GM23338 (cell line): ENCODE results near the gene PANK3. TPM values are rescaled to one million over a fixed set of nuclear protein-coding genes. Genes with fewer than 3 reads are reported as not detected.

Experiments used
- ATAC-seq: fragments of 200-7000 bp; cut with Tn5 transposase; 3 replicates; pipeline ENCODE4 v1.9.1; 2020
- DNase-seq: peaks from one replicate; pipeline ENCODE4 v3.0.0-alpha.2; 2015; ENCODE audit warnings: low spot score
- H2AFZ ChIP-seq: fragments of 200-600 bp; sonication (generic); 2 replicates; pipeline ENCODE4 v1.8.0; 2016; ENCODE audit warnings: antibody characterized with exemption, mild to moderate bottlenecking, moderate library complexity
- H3F3A ChIP-seq: fragments of 200-600 bp; sonication (generic); replicated peaks from 2 replicates; pipeline ENCODE4 v1.8.0; 2017; ENCODE audit warnings: antibody characterized with exemption, mixed run types, low read depth
- H3K27ac ChIP-seq: fragments of 200-600 bp; sonication (generic); 2 replicates; pipeline ENCODE4 v1.6.1; 2016; ENCODE audit warnings: low read depth
- H3K27me3 ChIP-seq: fragments of 200-600 bp; sonication (generic); 2 replicates; pipeline ENCODE4 v1.8.0; 2016; ENCODE audit warnings: mild to moderate bottlenecking, mixed run types, moderate library complexity; ENCODE audit not compliant: insufficient read depth
- H3K36me3 ChIP-seq: fragments of 200-600 bp; sonication (generic); 2 replicates; pipeline ENCODE4 v1.8.0; 2016; ENCODE audit warnings: mild to moderate bottlenecking; ENCODE audit not compliant: insufficient read depth
- H3K4me1 ChIP-seq: fragments of 200-600 bp; sonication (generic); 2 replicates; pipeline ENCODE4 v1.8.0; 2016; ENCODE audit warnings: mild to moderate bottlenecking, moderate library complexity; ENCODE audit not compliant: insufficient read depth
- H3K4me2 ChIP-seq: fragments of 200-600 bp; sonication (generic); 2 replicates; pipeline ENCODE4 v1.7.1; 2017; ENCODE audit warnings: mixed run types
- H3K4me3 ChIP-seq: fragments of 200-600 bp; sonication (generic); 2 replicates; pipeline ENCODE4 v1.6.1; 2016; ENCODE audit warnings: mixed run types
- H3K79me2 ChIP-seq: fragments of 200-600 bp; sonication (generic); replicated peaks from 2 replicates; pipeline ENCODE4 v1.8.0; 2017; ENCODE audit warnings: mild to moderate bottlenecking; ENCODE audit not compliant: insufficient read depth
- H3K9me2 ChIP-seq: fragments of 200-600 bp; sonication (generic); 2 replicates; pipeline ENCODE4 v1.8.0; 2017; ENCODE audit not compliant: insufficient read depth
- H4K20me1 ChIP-seq: fragments of 200-600 bp; sonication (generic); replicated peaks from 2 replicates; pipeline ENCODE4 v1.8.0; 2017; ENCODE audit warnings: mild to moderate bottlenecking; ENCODE audit not compliant: insufficient read depth
- H3K27ac Mint-ChIP-seq: 2 replicates; pipeline ENCODE4 v1.8.0; 2020; ENCODE audit warnings: inconsistent platforms, mild to moderate bottlenecking, moderate library complexity, mixed read lengths
- H3K27me3 Mint-ChIP-seq: 3 replicates; pipeline ENCODE4 v1.8.0; 2022; ENCODE audit warnings: low read depth, mild to moderate bottlenecking, moderate library complexity, mixed read lengths, inconsistent platforms; ENCODE audit not compliant: insufficient read depth, poor library complexity
- H3K36me3 Mint-ChIP-seq: 3 replicates; pipeline ENCODE4 v1.8.0; 2021; ENCODE audit warnings: low read depth, mild to moderate bottlenecking, inconsistent platforms, moderate library complexity, mixed read lengths
- H3K4me1 Mint-ChIP-seq: 3 replicates; pipeline ENCODE4 v1.8.0; 2020; ENCODE audit warnings: mild to moderate bottlenecking, inconsistent platforms, mixed read lengths
- H3K4me3 Mint-ChIP-seq: 3 replicates; pipeline ENCODE4 v1.8.0; 2021; ENCODE audit warnings: moderate library complexity, mild to moderate bottlenecking, inconsistent platforms, mixed read lengths
- H3K9me3 Mint-ChIP-seq: 3 replicates; pipeline ENCODE4 v1.8.0; 2020; ENCODE audit warnings: moderate library complexity, mild to moderate bottlenecking, inconsistent platforms, mixed read lengths
- EZH2 ChIP-seq: fragments of 200-600 bp; sonication (generic); IDR thresholded peaks from one replicate; pipeline ENCODE4 v1.8.0; 2017; ENCODE audit warnings: antibody characterized with exemption, mild to moderate bottlenecking, low read depth; ENCODE audit not compliant: unreplicated experiment
- EZH2phosphoT487 ChIP-seq: fragments of 200-600 bp; sonication (generic); IDR thresholded peaks from one replicate; pipeline ENCODE4 v1.8.1; 2018; ENCODE audit warnings: antibody characterized with exemption; ENCODE audit not compliant: unreplicated experiment
- JUNB ChIP-seq: IDR thresholded peaks from one replicate; pipeline ENCODE4 v1.6.1; 2016; ENCODE audit warnings: antibody characterized with exemption; ENCODE audit not compliant: unreplicated experiment
- NANOG ChIP-seq: IDR thresholded peaks from 2 replicates; pipeline ENCODE4 v1.6.1; 2016; ENCODE audit warnings: antibody characterized with exemption, borderline replicate concordance
- POLR2AphosphoS5 ChIP-seq: IDR thresholded peaks from 2 replicates; pipeline ENCODE4 v1.6.1; 2016; ENCODE audit warnings: antibody characterized with exemption, low read depth
- STAT1 ChIP-seq: IDR thresholded peaks from one replicate; pipeline ENCODE4 v1.6.1; 2016; ENCODE audit warnings: antibody characterized with exemption; ENCODE audit not compliant: unreplicated experiment
- ZNF331 ChIP-seq: fragments of 250-450 bp; sonication (Bioruptor Pico); IDR thresholded peaks from 2 replicates; pipeline ENCODE4 v1.5.0; 2020; ENCODE audit warnings: low read depth, mild to moderate bottlenecking, moderate library complexity
- polyA plus RNA-seq: library from polyadenylated mRNA; unstranded; fragments of >200 nt; fragmentation: Nextera tagmentation; extraction: Ambion mirVana; gene quantifications from 2 replicates; pipeline ENCODE4 v1.2.1, GENCODE V29; 2016
- total RNA-seq: library from RNA; depleted of rRNA; stranded (reverse); fragments of >200 nt; shearing (Covaris generic); gene quantifications from 2 replicates; pipeline ENCODE4 v1.2.3, GENCODE V29; 2014
- TF ChIP-seq, protein P1 (sequence below): IDR thresholded peaks from one replicate; pipeline ENCODE4 v1.6.1; 2018; ENCODE audit warnings: antibody characterized with exemption; ENCODE audit not compliant: unreplicated experiment
- TF ChIP-seq, protein P2 (sequence below), 2 experiments: fragments of 200-600 bp in 1 of 2; sonication (generic) in 1 of 2; conservative IDR thresholded peaks; 2 replicates each; pipeline versions ENCODE4 v1.5.1 to v1.6.1; 2016 to 2017; ENCODE audit warnings: antibody characterized with exemption in 2 of 2, low read depth in 2 of 2, mild to moderate bottlenecking in 2 of 2, moderate library complexity in 1 of 2
- TF ChIP-seq, protein P3 (sequence below): IDR thresholded peaks from 2 replicates; pipeline ENCODE4 v1.6.1; 2016; ENCODE audit warnings: antibody characterized with exemption

The PANK3 gene
- total and polyA plus RNA-seq, 2 experiments from 2014 or later, result 17.0 to 91.6 TPM

DNA sequence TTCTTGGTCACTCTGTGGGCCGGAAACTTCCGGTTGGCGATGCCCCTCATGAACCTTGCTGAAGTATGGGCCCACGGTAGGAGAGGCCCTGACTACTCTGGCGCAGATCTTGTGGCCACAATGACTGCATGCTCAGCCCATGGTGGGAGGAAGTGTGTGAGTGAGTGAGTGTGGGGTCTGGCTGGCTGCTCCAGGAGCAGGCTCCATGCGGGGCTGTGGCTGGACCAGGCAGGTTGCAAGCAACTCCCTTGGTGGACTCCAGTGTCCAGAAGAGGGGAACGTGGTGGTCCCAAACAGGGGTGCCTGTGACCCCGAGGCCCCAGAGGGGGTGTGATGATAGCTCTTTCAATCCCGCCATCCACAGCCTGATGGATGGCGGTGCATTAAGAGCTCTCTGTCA is 35.5 kb upstream of the PANK3 start:
- no peak overlapping the region for H3K27ac ChIP-seq
- H3K27me3 Mint-ChIP-seq, result no peaks in the 10 kb centered on the region
- H3K79me2 ChIP-seq, result no peaks in the 10 kb centered on the region
- H4K20me1 ChIP-seq, result no peaks in the 10 kb centered on the region
- H3K4me3 ChIP-seq, result no peak overlapping the region
- H3K4me3 Mint-ChIP-seq, result no peak overlapping the region
- TF ChIP-seq, protein P1, sequence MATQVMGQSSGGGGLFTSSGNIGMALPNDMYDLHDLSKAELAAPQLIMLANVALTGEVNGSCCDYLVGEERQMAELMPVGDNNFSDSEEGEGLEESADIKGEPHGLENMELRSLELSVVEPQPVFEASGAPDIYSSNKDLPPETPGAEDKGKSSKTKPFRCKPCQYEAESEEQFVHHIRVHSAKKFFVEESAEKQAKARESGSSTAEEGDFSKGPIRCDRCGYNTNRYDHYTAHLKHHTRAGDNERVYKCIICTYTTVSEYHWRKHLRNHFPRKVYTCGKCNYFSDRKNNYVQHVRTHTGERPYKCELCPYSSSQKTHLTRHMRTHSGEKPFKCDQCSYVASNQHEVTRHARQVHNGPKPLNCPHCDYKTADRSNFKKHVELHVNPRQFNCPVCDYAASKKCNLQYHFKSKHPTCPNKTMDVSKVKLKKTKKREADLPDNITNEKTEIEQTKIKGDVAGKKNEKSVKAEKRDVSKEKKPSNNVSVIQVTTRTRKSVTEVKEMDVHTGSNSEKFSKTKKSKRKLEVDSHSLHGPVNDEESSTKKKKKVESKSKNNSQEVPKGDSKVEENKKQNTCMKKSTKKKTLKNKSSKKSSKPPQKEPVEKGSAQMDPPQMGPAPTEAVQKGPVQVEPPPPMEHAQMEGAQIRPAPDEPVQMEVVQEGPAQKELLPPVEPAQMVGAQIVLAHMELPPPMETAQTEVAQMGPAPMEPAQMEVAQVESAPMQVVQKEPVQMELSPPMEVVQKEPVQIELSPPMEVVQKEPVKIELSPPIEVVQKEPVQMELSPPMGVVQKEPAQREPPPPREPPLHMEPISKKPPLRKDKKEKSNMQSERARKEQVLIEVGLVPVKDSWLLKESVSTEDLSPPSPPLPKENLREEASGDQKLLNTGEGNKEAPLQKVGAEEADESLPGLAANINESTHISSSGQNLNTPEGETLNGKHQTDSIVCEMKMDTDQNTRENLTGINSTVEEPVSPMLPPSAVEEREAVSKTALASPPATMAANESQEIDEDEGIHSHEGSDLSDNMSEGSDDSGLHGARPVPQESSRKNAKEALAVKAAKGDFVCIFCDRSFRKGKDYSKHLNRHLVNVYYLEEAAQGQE, result no peak
- TF ChIP-seq NANOG (no peak), POLR2AphosphoS5 (no peak), JUNB (no peak), ZNF331 (no peak), STAT1 (no peak), EZH2phosphoT487 (no peak)
- TF ChIP-seq, protein P2, sequence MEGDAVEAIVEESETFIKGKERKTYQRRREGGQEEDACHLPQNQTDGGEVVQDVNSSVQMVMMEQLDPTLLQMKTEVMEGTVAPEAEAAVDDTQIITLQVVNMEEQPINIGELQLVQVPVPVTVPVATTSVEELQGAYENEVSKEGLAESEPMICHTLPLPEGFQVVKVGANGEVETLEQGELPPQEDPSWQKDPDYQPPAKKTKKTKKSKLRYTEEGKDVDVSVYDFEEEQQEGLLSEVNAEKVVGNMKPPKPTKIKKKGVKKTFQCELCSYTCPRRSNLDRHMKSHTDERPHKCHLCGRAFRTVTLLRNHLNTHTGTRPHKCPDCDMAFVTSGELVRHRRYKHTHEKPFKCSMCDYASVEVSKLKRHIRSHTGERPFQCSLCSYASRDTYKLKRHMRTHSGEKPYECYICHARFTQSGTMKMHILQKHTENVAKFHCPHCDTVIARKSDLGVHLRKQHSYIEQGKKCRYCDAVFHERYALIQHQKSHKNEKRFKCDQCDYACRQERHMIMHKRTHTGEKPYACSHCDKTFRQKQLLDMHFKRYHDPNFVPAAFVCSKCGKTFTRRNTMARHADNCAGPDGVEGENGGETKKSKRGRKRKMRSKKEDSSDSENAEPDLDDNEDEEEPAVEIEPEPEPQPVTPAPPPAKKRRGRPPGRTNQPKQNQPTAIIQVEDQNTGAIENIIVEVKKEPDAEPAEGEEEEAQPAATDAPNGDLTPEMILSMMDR (conservative IDR thresholded peaks at IDR 0.05; ENCODE audit: low read depth in 2 of 2), result no peak
- no peak overlapping the region for H2AFZ ChIP-seq
- peaks cover 2% of the 10 kb centered on the region; the same call in 2 of the 3 replicates for H3K9me3 Mint-ChIP-seq
- H3K4me2 ChIP-seq, result no peak overlapping the region
- no peaks in the 10 kb centered on the region for H3F3A ChIP-seq
- ATAC-seq (no peak), DNase-seq (no peak)
- no peaks in the 10 kb centered on the region for H3K9me2 ChIP-seq
- H3K36me3 Mint-ChIP-seq, result no peaks in the 10 kb centered on the region
- H3K36me3 ChIP-seq, result no peaks in the 10 kb centered on the region
- no peak overlapping the region for H3K27ac Mint-ChIP-seq
- H3K4me1 ChIP-seq, result no peaks in the 10 kb centered on the region
- no peaks in the 10 kb centered on the region for H3K27me3 ChIP-seq
- no peaks in the 10 kb centered on the region for H3K4me1 Mint-ChIP-seq

DNA sequence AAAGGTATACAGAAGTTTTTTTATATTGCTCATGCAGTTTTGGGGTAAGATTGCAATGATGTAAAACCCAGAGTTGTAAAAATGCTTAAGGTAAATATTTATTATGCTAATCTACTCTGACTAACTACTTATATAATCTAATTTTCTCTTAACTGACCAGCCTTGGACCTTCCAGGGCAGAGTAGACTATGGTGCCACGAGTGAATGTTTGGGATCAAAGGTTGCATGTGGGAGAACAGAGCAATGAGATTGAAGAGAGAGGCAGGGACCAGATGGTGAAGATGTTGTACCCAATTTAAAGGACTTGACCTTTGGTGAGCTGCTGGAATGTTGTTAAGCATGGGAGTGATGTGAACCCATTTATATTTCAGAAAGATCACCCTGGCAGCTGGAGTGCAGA is 34.8 kb upstream of the PANK3 start:
- no peaks in the 10 kb centered on the region for H3K9me2 ChIP-seq
- H3K36me3 Mint-ChIP-seq, result no peaks in the 10 kb centered on the region
- H3K9me3 Mint-ChIP-seq, result peaks cover 2% of the 10 kb centered on the region; the same call in 2 of the 3 replicates
- no peak overlapping the region for H3K27ac Mint-ChIP-seq
- H3K27ac ChIP-seq, result no peak overlapping the region
- no peak overlapping the region for H3K4me3 Mint-ChIP-seq
- H3K4me1 ChIP-seq, result no peaks in the 10 kb centered on the region
- H3K36me3 ChIP-seq, result no peaks in the 10 kb centered on the region
- no peak overlapping the region for H3K4me3 ChIP-seq
- H3K27me3 ChIP-seq, result no peaks in the 10 kb centered on the region
- H3K27me3 Mint-ChIP-seq, result no peaks in the 10 kb centered on the region
- TF ChIP-seq, protein P3, sequence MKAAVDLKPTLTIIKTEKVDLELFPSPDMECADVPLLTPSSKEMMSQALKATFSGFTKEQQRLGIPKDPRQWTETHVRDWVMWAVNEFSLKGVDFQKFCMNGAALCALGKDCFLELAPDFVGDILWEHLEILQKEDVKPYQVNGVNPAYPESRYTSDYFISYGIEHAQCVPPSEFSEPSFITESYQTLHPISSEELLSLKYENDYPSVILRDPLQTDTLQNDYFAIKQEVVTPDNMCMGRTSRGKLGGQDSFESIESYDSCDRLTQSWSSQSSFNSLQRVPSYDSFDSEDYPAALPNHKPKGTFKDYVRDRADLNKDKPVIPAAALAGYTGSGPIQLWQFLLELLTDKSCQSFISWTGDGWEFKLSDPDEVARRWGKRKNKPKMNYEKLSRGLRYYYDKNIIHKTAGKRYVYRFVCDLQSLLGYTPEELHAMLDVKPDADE, result no peak
- TF ChIP-seq STAT1 (no peak), NANOG (no peak), EZH2 (no peak), EZH2phosphoT487 (no peak)
- TF ChIP-seq, protein P1, result no peak
- ATAC-seq, result no peak
- H3K4me1 Mint-ChIP-seq, result no peaks in the 10 kb centered on the region
- H3F3A ChIP-seq, result no peaks in the 10 kb centered on the region
- no peak for DNase-seq
- H4K20me1 ChIP-seq, result no peaks in the 10 kb centered on the region
- no peaks in the 10 kb centered on the region for H3K79me2 ChIP-seq
- H2AFZ ChIP-seq, result no peak overlapping the region
- no peak overlapping the region for H3K4me2 ChIP-seq
